Neural cell (in vitro differentiated cells): ENCODE results near the gene TACC3. TPM values are rescaled to one million over a fixed set of nuclear protein-coding genes. Genes with fewer than 3 reads are reported as not detected.

Experiments used
- H2AFZ ChIP-seq: fragments of 200-600, 300-800 bp; sonication (generic), shearing (Covaris generic); 2 replicates; pipeline ENCODE4 v1.6.0; 2014; ENCODE audit warnings: low read depth, mild to moderate bottlenecking, antibody characterized with exemption, low read length, moderate library complexity
- H3F3A ChIP-seq: fragments of 200-600 bp; shearing (Covaris generic); 2 replicates; pipeline ENCODE4 v1.6.1; 2016; ENCODE audit warnings: mild to moderate bottlenecking, moderate library complexity, mixed read lengths, antibody characterized with exemption, low read length; ENCODE audit not compliant: insufficient read depth, poor library complexity, severe bottlenecking
- H3K27ac ChIP-seq: fragments of 200-600, 300-800 bp; sonication (generic), shearing (Covaris generic); 2 replicates; pipeline ENCODE4 v1.5.1; 2014; ENCODE audit warnings: mild to moderate bottlenecking, low read length, moderate library complexity
- H3K27me3 ChIP-seq: fragments of 300-800, 200-600 bp; sonication (generic), shearing (Covaris generic); 2 replicates; pipeline ENCODE4 v1.6.0; 2014; ENCODE audit warnings: mild to moderate bottlenecking, low read depth, low read length, moderate library complexity; ENCODE audit not compliant: insufficient read depth
- H3K36me3 ChIP-seq: fragments of 300-800, 200-600 bp; sonication (generic), shearing (Covaris generic); 2 replicates; pipeline ENCODE4 v1.5.1; 2014; ENCODE audit warnings: mild to moderate bottlenecking, antibody characterized with exemption, low read length, moderate library complexity; ENCODE audit not compliant: insufficient read depth
- H3K4me2 ChIP-seq: fragments of 300-800, 200-600 bp; sonication (generic), shearing (Covaris generic); 2 replicates; pipeline ENCODE4 v1.6.0; 2014; ENCODE audit warnings: mild to moderate bottlenecking, low read length
- H3K4me3 ChIP-seq: fragments of 300-800, 200-600 bp; sonication (generic), shearing (Covaris generic); 2 replicates; pipeline ENCODE4 v1.5.1; 2014; ENCODE audit warnings: mild to moderate bottlenecking, low read length, moderate library complexity
- H3K79me2 ChIP-seq: fragments of 200-600 bp; shearing (Covaris generic); replicated peaks from 2 replicates; pipeline ENCODE4 v1.6.0; 2014; ENCODE audit warnings: mild to moderate bottlenecking, low read length, moderate library complexity; ENCODE audit not compliant: insufficient read depth
- H3K9ac ChIP-seq: fragments of 300-800, 200-600 bp; sonication (generic), shearing (Covaris generic); 2 replicates; pipeline ENCODE4 v1.6.1; 2016; ENCODE audit warnings: mild to moderate bottlenecking, low read length, mixed read lengths
- H3K9me2 ChIP-seq: fragments of 200-600 bp; shearing (Covaris generic); 2 replicates; pipeline ENCODE4 v1.6.1; 2016; ENCODE audit warnings: mild to moderate bottlenecking, low read length, mixed read lengths; ENCODE audit not compliant: insufficient read depth
- H3K9me3 ChIP-seq: fragments of 200-600, 300-800 bp; sonication (generic), shearing (Covaris generic); 2 replicates; pipeline ENCODE4 v1.6.1; 2016; ENCODE audit warnings: mild to moderate bottlenecking, mixed run types, low read length, moderate library complexity, mixed read lengths
- H4K20me1 ChIP-seq: fragments of 200-600 bp; shearing (Covaris generic); 2 replicates; pipeline ENCODE4 v1.6.1; 2016; ENCODE audit warnings: mild to moderate bottlenecking, mixed run types; ENCODE audit not compliant: insufficient read depth
- EP300 ChIP-seq: fragments of 450-650 bp; conservative IDR thresholded peaks from 2 replicates; pipeline ENCODE4 v1.6.1; 2014; ENCODE audit warnings: antibody characterized with exemption, mild to moderate bottlenecking, moderate library complexity; ENCODE audit not compliant: poor library complexity, severe bottlenecking
- EZH2 ChIP-seq: fragments of 200-600, 300-800 bp; shearing (Covaris generic), sonication (generic); IDR thresholded peaks from 2 replicates; pipeline ENCODE4 v1.6.1; 2014; ENCODE audit warnings: antibody characterized with exemption, low read length, borderline replicate concordance, mild to moderate bottlenecking; ENCODE audit not compliant: insufficient read depth, poor library complexity, severe bottlenecking
- MXI1 ChIP-seq: fragments of 450-650 bp; conservative IDR thresholded peaks from 2 replicates; pipeline ENCODE4 v1.6.1; 2014; ENCODE audit warnings: antibody characterized with exemption, mild to moderate bottlenecking; ENCODE audit not compliant: poor library complexity, severe bottlenecking
- POLR2AphosphoS5 ChIP-seq: IDR thresholded peaks from 2 replicates; pipeline ENCODE4 v1.6.1; 2012
- RAD21 ChIP-seq: fragments of 450-650 bp; conservative IDR thresholded peaks from 2 replicates; pipeline ENCODE4 v1.6.1; 2014; ENCODE audit warnings: antibody characterized with exemption, mild to moderate bottlenecking, moderate library complexity
- REST ChIP-seq: IDR thresholded peaks from 2 replicates; pipeline ENCODE4 v1.6.1; 2012; ENCODE audit warnings: borderline replicate concordance
- SMC3 ChIP-seq: fragments of 450-650 bp; conservative IDR thresholded peaks from 2 replicates; pipeline ENCODE4 v1.6.1; 2014; ENCODE audit warnings: antibody characterized with exemption, mild to moderate bottlenecking, moderate library complexity; ENCODE audit not compliant: poor library complexity
- TAF1 ChIP-seq: IDR thresholded peaks from 2 replicates; pipeline ENCODE4 v1.6.1; 2012; ENCODE audit warnings: low read depth
- polyA plus RNA-seq: library from polyadenylated mRNA; depleted of rRNA; stranded (reverse); fragments of >200 nt; gene quantifications from 2 replicates; pipeline ENCODE4 v1.2.3, GENCODE V29; 2014
- TF ChIP-seq, protein P1 (sequence below): fragments of 450-650 bp; IDR thresholded peaks from 2 replicates; pipeline ENCODE4 v1.5.1; 2014; ENCODE audit warnings: antibody characterized with exemption, mild to moderate bottlenecking, moderate library complexity; ENCODE audit not compliant: poor library complexity, severe bottlenecking

Gene TACC3
- polyA plus RNA-seq, 1 donor from 2014 or later: 2.6 TPM

DNA sequence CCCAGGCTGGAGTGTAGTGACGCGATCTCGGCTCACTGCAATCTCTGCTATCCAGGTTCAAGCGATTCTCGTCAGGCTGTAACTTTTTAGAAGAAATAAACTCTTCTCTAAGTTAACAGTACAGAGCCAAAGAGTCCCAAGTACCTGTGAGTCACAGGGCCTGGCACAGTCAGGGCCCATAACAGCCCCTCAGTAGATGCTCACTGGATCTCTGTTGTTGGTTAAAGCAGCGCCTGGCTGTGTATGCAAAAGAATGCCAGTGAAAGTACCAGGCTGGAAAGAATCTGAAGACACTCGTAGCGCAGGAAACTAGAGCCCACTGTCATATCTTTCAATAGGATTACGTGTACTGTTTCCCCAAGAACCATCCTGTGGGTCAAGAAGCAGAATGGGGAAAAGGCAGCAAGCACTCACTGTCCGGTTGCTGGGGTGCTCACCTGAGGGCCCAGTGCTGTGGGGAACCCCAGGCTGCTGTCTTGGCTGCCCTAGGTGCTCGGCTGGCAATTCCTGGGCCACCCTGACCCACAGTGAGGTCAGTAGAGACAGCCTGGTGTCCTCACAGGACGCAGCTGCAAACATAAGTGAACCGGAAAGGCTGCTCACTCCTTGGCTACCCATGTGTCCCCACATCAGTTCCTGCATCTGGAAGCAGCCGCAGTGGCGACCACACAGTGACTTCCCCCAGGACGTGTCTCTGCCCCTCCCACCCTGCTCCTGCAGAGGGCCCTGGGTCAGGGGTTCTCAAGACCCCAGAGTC lies 6.1 kb upstream of the TACC3 start:
- Histone ChIP-seq H3K27ac (no peak overlapping the region), H3K36me3 (no peaks in the 10 kb centered on the region), H2AFZ (no peak overlapping the region), H3K27me3 (no peaks in the 10 kb centered on the region), H3K4me2 (no peak overlapping the region), H3K9me3 (no peaks in the 10 kb centered on the region), H3K4me3 (no peak overlapping the region), H4K20me1 (no peaks in the 10 kb centered on the region), H3K79me2 (peaks cover 20% of the 10 kb centered on the region), H3K9me2 (no peaks in the 10 kb centered on the region), H3K9ac (no peak overlapping the region), H3F3A (no peaks in the 10 kb centered on the region)
- no peak for TF ChIP-seq REST
- TF ChIP-seq TAF1: no peak
- TF ChIP-seq RAD21: no peak
- TF ChIP-seq SMC3: no peak
- no peak for TF ChIP-seq EP300
- TF ChIP-seq EZH2: no peak
- no peak for TF ChIP-seq POLR2AphosphoS5
- TF ChIP-seq, protein P1, sequence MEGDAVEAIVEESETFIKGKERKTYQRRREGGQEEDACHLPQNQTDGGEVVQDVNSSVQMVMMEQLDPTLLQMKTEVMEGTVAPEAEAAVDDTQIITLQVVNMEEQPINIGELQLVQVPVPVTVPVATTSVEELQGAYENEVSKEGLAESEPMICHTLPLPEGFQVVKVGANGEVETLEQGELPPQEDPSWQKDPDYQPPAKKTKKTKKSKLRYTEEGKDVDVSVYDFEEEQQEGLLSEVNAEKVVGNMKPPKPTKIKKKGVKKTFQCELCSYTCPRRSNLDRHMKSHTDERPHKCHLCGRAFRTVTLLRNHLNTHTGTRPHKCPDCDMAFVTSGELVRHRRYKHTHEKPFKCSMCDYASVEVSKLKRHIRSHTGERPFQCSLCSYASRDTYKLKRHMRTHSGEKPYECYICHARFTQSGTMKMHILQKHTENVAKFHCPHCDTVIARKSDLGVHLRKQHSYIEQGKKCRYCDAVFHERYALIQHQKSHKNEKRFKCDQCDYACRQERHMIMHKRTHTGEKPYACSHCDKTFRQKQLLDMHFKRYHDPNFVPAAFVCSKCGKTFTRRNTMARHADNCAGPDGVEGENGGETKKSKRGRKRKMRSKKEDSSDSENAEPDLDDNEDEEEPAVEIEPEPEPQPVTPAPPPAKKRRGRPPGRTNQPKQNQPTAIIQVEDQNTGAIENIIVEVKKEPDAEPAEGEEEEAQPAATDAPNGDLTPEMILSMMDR: no peak
- TF ChIP-seq MXI1: no peak

DNA sequence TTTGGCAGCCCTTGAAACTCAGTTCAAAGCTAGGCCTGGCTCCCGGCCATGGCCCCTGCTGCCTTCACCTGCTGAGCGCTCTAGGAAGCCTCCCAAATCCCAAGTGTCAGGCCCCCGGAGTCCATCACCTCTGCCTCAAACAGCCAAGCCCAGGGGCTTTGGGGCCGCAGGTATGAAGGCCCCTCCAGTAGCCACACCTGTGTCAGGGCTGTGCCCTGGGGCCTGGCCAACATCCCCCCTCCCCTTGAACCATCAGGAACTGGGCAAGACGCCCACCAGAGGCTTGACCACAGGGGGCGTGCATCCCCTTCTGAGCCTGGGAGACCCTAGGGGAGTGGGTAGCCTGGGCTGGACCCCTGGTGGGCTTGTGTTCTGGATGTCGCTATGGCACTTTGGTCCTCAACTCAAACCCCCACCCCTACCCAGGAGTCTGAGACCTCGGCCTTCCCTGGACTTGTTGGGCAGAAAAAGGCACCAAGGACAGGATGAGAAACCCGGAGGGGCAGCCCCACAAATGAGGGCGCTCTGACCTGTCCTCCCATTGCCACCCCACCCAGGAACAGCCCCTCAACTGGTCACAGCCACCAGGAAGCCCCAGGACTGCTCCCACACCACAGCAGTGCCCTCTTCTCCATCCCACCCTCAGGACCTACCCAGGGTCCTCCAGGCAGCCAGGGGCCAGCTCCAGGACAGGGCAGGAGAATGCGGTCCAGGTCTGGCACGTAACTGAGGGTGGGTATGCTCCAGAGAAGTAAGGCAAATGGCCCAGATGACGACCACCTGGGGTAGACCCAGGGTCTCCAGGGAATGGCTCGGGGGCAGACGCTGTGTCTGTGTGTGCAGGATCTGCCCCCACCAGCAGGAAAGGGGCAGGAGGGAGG lies 5.0 kb upstream of the TACC3 start:
- Histone ChIP-seq H3K27me3 (no peaks in the 10 kb centered on the region), H3K9me2 (no peaks in the 10 kb centered on the region), H2AFZ (no peak overlapping the region), H4K20me1 (no peaks in the 10 kb centered on the region), H3K4me3 (no peak overlapping the region), H3K9me3 (no peaks in the 10 kb centered on the region), H3K36me3 (no peaks in the 10 kb centered on the region), H3K4me2 (no peak overlapping the region), H3K9ac (no peak overlapping the region), H3F3A (no peaks in the 10 kb centered on the region), H3K27ac (no peak overlapping the region), H3K79me2 (peaks cover 10% of the 10 kb centered on the region)
- TF ChIP-seq REST: no peak
- TF ChIP-seq EP300: no peak
- TF ChIP-seq TAF1: no peak
- no peak for TF ChIP-seq SMC3
- no peak for TF ChIP-seq EZH2
- TF ChIP-seq, protein P1: no peak
- no peak for TF ChIP-seq POLR2AphosphoS5
- no peak for TF ChIP-seq RAD21
- no peak for TF ChIP-seq MXI1
